ENCODE results near the gene SLC1A2.

The SLC1A2 gene

GRCh38 chr11:35303596-35304385, 115.6 kb downstream of the SLC1A2 start:
- peak; percentile 83 for DNase-seq (ENCODE audit: low spot score)

GRCh38 chr11:35302398-35302797, 117.0 kb downstream of the SLC1A2 start:
- no peak for DNase-seq (ENCODE audit: low spot score)

GRCh38 chr11:35298369-35298768, 121.0 kb downstream of the SLC1A2 start:
- no peak for DNase-seq (ENCODE audit: low spot score)

GRCh38 chr11:35295751-35296150, 123.6 kb downstream of the SLC1A2 start:
- DNase-seq (ENCODE audit: low spot score) = no peak

- DNase-seq (ENCODE audit: low spot score) = no peak
These were observed 125.7 kb downstream of the SLC1A2 start for GRCh38 chr11:35293699-35294098.

GRCh38 chr11:35293035-35293434, 126.3 kb downstream of the SLC1A2 start:
- no peak for DNase-seq (ENCODE audit: low spot score)

DNA sequence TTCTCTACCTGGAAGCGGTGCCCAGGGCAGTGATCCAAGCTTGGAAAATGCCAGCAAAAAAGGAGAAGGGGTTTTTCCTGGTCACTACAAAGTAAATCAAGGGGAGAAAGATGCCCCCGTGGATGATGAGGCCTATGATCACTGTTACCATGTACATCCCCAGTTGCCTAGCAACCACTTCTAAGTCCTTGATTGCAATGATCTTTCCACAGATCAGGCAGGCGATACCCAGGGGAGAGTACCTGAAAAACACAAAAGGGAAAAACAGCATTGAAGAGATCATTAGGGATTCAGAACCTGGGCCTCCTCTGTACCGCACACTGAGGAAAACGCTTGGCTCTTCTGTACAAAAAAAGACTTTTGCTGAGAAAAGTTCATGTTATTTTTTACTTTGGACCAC, 127.1 kb downstream of the SLC1A2 start:
- no peak for DNase-seq (ENCODE audit: low spot score)

- no peak for DNase-seq (ENCODE audit: low spot score)
These were observed 128.5 kb downstream of the SLC1A2 start for GRCh38 chr11:35290876-35291275.

DNA sequence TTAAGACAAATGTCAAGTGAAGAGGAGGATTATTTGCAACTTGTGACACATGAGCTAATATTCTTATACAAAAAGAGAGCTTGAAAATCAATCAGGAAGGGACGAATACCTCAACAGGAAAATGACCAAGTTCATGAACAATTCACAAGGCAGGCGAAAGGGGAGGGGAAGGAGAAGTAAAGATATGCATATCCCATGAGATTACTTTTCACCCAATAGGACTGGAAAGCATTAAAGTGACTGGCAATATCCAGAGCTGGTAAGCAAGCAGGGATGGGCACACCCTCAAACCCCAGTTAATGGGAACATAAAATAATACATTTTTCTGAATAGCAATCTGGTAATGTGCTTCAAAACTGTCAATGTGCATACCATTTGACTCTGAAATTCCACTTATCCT, 129.5 kb downstream of the SLC1A2 start:
- DNase-seq (ENCODE audit: low spot score) = no peak

GRCh38 chr11:35288817-35289541, 130.4 kb downstream of the SLC1A2 start:
- DNase-seq (ENCODE audit: low spot score) = peak; percentile 65

- no peak for DNase-seq (ENCODE audit: low spot score)
These were observed 131.0 kb downstream of the SLC1A2 start for GRCh38 chr11:35288309-35288708.

DNA sequence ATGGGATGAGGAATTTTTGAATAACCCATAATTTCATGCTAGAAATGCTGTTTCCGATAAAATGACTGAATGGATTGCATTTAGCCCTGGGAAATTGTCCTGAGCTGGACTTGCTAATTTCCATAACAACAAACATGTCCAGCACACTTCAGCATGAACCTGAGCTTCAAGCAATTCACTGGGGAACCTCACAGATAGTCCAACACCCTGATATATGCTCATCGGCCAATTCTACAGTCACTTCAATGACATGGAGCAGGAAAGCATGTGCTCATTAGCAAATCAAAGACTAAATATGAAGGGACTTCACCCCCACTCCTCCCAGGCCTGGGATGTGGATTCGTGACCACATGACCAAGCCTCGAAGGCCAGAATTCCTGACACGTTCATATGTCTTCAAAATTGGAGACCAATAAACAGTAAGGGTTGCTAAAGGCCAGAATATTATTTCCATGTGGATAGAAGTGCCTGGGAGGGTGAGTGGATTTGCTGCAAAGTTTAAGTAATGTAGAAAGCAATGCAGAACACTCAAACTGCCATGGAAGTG, 131.9 kb downstream of the SLC1A2 start:
- DNase-seq (ENCODE audit: low spot score) = no peak

GRCh38 chr11:35286126-35286525, 133.2 kb downstream of the SLC1A2 start:
- no peak for DNase-seq (ENCODE audit: low spot score)

DNA sequence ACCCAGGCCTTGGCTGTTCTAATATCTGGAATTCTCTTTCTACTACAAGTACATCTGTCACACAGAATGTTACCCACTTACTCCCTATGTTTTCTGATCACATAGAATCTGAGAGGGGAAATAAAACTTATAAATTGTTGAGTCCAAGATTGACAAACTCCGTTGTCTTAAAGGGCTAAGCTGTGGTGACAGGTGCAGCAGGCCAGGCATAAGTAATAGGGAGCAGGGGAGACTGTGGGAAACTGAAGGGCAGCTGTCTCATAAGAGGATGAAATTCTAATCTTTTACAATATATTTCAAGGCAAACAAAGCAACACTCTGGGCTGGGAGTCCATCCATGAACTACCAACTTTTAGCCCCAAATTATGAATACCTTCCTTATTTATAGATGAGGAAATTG, 133.9 kb downstream of the SLC1A2 start:
- DNase-seq (ENCODE audit: low spot score) = no peak

DNA sequence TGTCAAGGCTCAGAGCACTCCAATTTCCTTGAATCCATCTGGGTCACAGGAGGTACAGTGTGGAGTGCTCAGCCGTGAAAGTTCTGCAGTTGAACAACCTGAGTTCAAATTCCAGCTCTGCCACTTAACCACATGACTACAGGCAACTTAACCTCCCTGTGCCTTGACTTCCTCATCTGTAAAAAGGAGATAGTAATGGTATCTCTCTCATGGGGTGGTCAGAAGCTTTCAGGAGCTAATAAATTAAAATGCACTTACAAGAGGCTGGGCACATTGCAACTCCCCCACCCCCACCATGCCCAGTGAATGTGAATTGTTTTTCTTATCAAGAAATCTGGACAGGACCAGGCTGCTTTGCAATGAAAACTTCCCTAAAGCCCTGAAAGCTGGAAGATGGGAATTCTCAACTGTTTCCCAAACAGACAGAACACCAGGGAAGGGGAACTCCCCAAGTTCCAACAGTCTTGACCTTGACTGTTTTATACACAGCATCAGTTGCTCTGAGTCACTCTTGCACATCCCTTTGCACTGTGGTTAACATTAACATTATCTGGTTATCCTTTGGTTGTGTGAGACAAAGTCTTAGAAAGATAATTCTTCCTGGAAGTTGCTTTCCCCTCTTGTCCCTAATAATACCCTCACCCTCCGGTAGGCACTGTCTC, 137.0 kb downstream of the SLC1A2 start:
- DNase-seq (ENCODE audit: low spot score) = no peak

DNA sequence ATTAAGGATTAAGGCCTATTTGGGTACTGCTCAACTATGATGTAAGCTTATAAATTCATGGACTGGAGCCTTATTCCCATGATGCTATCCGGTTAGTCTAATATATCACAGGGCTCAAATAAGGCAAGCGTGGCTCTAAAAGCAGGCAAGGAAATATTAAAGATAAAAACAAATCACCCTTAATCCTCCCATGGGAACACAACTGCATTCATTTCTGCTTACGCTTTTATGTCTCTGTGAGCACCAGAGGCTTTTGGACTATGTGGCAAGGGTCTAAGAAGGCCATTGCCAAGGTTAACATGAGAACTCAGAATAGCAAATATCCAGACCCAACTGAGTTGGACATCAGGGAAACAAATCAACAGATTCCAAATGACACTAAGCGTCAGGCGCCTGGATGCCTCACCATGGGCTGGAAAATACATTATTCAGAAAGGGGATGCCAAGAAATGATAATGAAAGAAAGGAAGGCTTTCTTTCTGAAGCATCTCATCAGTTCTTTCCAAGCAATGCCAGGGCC, 138.1 kb downstream of the SLC1A2 start:
- DNase-seq (ENCODE audit: low spot score) = no peak

DNA sequence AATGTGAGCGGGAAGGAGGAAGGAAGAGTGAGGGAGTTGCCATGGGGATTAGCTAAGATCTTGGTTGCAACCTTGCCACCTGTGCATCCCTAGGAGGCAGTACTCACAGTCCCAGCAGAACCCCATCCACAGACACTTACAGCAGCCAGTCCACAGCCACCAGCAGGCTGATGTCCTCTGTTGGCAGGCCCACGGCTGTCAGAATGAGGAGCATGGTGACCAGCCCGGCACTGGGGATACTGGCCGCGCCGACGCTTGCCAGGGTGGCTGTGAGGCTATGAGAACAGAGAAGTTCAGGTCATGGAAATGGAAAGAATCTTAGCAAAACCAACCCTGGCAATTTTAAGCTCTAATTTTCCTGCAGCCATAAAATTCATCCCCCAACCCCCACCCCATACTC, 138.6 kb downstream of the SLC1A2 start:
- no peak for DNase-seq (ENCODE audit: low spot score)

DNA sequence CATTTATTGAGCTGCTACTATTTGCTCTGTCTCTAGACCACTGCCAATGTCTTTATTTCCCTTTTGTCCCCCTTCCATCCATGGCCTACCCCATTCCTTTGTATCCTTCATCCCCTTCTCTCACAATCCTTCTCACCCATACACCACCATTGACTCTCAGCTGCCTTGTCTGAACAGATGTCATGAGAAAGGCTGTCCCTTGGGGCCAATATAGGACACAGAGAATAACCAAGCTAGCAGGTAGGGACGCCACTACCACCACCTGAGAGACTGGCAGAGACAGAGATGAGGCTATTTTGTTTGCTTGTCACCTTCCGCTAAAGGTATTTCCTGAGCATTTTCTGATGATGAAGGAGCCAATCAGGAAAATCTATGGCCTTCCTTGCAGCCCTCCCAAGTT, 141.5 kb downstream of the SLC1A2 start:
- DNase-seq (ENCODE audit: low spot score) = no peak

GRCh38 chr11:35276396-35277145, 142.8 kb downstream of the SLC1A2 start:
- DNase-seq (ENCODE audit: low spot score) = peak; percentile 18

DNA sequence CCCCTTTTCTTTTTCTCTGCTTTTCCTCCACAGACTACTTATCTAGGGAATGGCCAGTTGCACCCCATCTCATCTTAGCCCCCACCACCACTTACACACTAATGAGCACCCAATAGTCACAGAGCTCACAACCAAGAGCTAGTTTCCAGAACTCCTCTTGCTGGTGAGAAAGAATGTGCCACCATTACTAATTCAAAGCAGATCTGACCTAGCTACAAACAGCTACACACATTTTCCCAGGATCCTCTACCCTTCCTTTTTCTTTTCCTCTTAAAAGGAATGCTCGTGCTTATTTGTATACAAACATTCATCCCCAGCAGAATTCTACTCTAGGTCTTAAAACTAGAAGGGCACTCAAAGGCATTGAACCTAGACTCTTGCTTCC, 143.6 kb downstream of the SLC1A2 start:
- DNase-seq (ENCODE audit: low spot score) = peak; percentile 12

DNA sequence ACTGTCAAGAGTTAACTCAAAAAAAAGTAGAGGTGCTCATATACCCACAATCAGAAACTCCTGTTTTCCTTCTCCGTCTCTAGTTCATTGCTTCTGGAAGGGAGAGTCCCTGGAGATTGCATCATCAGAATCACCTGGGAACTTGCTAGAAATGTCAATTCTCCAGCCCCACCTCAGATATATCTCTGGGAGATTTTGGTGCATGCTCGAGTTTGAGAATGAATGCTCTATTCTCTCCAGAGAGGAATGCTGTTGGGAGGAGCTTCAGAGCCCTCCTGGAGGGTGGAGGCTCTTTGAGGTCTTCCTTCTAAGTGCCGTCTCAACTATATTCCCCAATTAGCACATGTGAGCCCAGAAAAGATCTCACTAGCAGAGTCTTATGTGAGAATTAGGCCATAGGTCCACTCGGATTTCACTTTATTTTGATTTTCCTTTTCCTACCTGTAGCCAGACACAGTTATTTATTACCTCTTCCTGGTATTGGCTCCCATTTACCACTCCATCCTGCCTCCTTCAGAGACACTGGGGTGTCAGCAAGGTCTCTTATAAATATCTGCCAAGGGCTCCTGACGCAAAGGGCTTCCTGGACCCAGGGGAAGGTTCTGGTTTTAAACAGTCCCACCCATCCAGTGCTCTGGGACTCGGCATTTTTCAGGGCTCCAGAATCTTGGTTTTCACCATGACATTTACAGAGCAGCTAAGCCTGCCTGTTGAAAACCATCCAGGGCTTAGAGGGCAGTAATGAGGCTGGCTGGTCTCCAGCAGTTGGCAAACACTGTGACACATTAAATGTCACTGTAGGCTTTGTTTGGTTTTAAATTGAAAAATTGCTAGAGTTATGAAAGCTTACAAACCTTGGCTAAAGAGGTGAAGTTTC, 144.2 kb downstream of the SLC1A2 start:
- peak; percentile 29 for DNase-seq (ENCODE audit: low spot score)
